ENCODE data around the gene NCAM2. TPM values are rescaled to one million over a fixed set of nuclear protein-coding genes. Genes with fewer than 3 reads are reported as not detected.

The NCAM2 gene
- polyA plus RNA-seq, 3 donors: not detected

- Mint-ChIP-seq H3K36me3 (no peaks in the 10 kb centered on the region), H3K27me3 (ENCODE audit: low read depth in 3 of 3) (peaks cover 0 to 2% (median 0%) of the 10 kb centered on the region in 3 donors), H3K27ac (no peak overlapping the region), H3K9me3 (peaks cover 0 to 8% (median 3%) of the 10 kb centered on the region in 7 donors), H3K4me1 (peaks cover 12% of the 10 kb centered on the region), H3K4me3 (no peak overlapping the region)
- H3K36me3 ChIP-seq (replicated peaks in 1 of 2; ENCODE audit: control insufficient read depth in 1 of 2, insufficient read depth in 2 of 2, low read length in 2 of 2): no peaks in the 10 kb centered on the region
- H3K4me1 ChIP-seq (ENCODE audit: control insufficient read depth in 1 of 2, insufficient read depth in 2 of 2, low read length in 2 of 2): peaks cover 4% of the 10 kb centered on the region in 2 donors
- no peak overlapping the region for H3K27ac ChIP-seq (ENCODE audit: low read depth in 1 of 2, low read length in 2 of 2)
- intact Hi-C loops (cut with micrococcal nuclease): no loop called here
- H3K9ac ChIP-seq (ENCODE audit: insufficient read depth, low read length, poor library complexity, severe bottlenecking): no peak overlapping the region
- H4K20me1 ChIP-seq (ENCODE audit: insufficient read depth, low read length): no peaks in the 10 kb centered on the region
- H3K9me3 ChIP-seq (replicated peaks in 1 of 2; ENCODE audit: control insufficient read depth in 1 of 2, insufficient read depth in 1 of 2, low read length in 2 of 2): no peaks in the 10 kb centered on the region
- no peak for TF ChIP-seq CTCF (IDR thresholded peaks at IDR 0.05)
- no peak overlapping the region for H3K4me3 ChIP-seq (replicated peaks in 1 of 3; ENCODE audit: low read depth in 2 of 3, low read length in 3 of 3)
- no peak overlapping the region for H3K4me2 ChIP-seq (replicated peaks; ENCODE audit: extremely low read depth, low read length, poor library complexity, severe bottlenecking)
- H2AFZ ChIP-seq (ENCODE audit: insufficient read depth, low read depth, low read length, poor library complexity, severe bottlenecking): no peak overlapping the region
- DNase-seq: no peak
- no peaks in the 10 kb centered on the region for H3K79me2 ChIP-seq (ENCODE audit: insufficient read depth, low read length)
- H3K27me3 ChIP-seq (ENCODE audit: control insufficient read depth in 2 of 2, insufficient read depth in 2 of 2, low read length in 2 of 2): no peaks in the 10 kb centered on the region
These were observed 81.4 kb downstream of the NCAM2 start for GRCh38 chr21:21079646-21080045.

- intact Hi-C loops (cut with micrococcal nuclease): no loop called here
- H3K36me3 Mint-ChIP-seq: peaks cover 0 to 2% of the 10 kb centered on the region in 2 donors
These were observed 86.0 kb downstream of the NCAM2 start for GRCh38 chr21:21084179-21084578.

More at GRCh38 chr21:21084179-21084578, 86.0 kb downstream of the NCAM2 start:
- Mint-ChIP-seq H3K9me3 (peaks cover 2 to 13% (median 8%) of the 10 kb centered on the region in 7 donors), H3K27ac (peak overlapping the region in 1 of 7 donors; percentile 27), H3K4me3 (no peak overlapping the region), H3K4me1 (peaks cover 9% of the 10 kb centered on the region), H3K27me3 (ENCODE audit: low read depth in 3 of 3) (peaks cover 0 to 5% (median 0%) of the 10 kb centered on the region in 3 donors)
- no peaks in the 10 kb centered on the region for H3K9me3 ChIP-seq (replicated peaks in 1 of 2; ENCODE audit: control insufficient read depth in 1 of 2, insufficient read depth in 1 of 2, low read length in 2 of 2)
- no peak overlapping the region for H3K9ac ChIP-seq (ENCODE audit: insufficient read depth, low read length, poor library complexity, severe bottlenecking)
- no peak for DNase-seq
- TF ChIP-seq CTCF (IDR thresholded peaks at IDR 0.05): no peak
- H3K79me2 ChIP-seq (ENCODE audit: insufficient read depth, low read length): no peaks in the 10 kb centered on the region
- peak overlapping the region in 1 of 2 donors; percentile 43 for H3K27ac ChIP-seq (ENCODE audit: low read depth in 1 of 2, low read length in 2 of 2)
- no CpG with 5 or more reads among the region's 1 CpG for WGBS (ENCODE audit: insufficient coverage)
- no peaks in the 10 kb centered on the region for H3K27me3 ChIP-seq (ENCODE audit: control insufficient read depth in 2 of 2, insufficient read depth in 2 of 2, low read length in 2 of 2)
- no peak overlapping the region for H3K4me3 ChIP-seq (replicated peaks in 1 of 3; ENCODE audit: low read depth in 2 of 3, low read length in 3 of 3)
- H4K20me1 ChIP-seq (ENCODE audit: insufficient read depth, low read length): no peaks in the 10 kb centered on the region
- H3K36me3 ChIP-seq (replicated peaks in 1 of 2; ENCODE audit: control insufficient read depth in 1 of 2, insufficient read depth in 2 of 2, low read length in 2 of 2): no peaks in the 10 kb centered on the region
- peaks cover 0 to 4% of the 10 kb centered on the region in 2 donors for H3K4me1 ChIP-seq (ENCODE audit: control insufficient read depth in 1 of 2, insufficient read depth in 2 of 2, low read length in 2 of 2)
- no peak overlapping the region for H3K4me2 ChIP-seq (replicated peaks; ENCODE audit: extremely low read depth, low read length, poor library complexity, severe bottlenecking)
- H2AFZ ChIP-seq (ENCODE audit: insufficient read depth, low read depth, low read length, poor library complexity, severe bottlenecking): peak overlapping the region; percentile 62

Measured in CD14-positive monocyte (primary cell).